SHP77 treated with DMSO at 0.1 percent for 48 hours (cell line): ENCODE measurements around the gene WFS1.

Source experiments
- DNase-seq: peaks from one replicate; lab custom pipeline; 2025; lab: John Stamatoyannopoulos, UW

The WFS1 gene

GRCh38 chr4:6299875-6300274 lies 30.2 kb downstream of the WFS1 start:
- no peak for DNase-seq

- no peak for DNase-seq
Measured at GRCh38 chr4:6300359-6300758, 30.7 kb downstream of the WFS1 start.

GRCh38 chr4:6301051-6301731 lies 31.5 kb downstream of the WFS1 start:
- DNase-seq = no peak

GRCh38 chr4:6301732-6302442 lies 32.2 kb downstream of the WFS1 start:
- no peak for DNase-seq

GRCh38 chr4:6302869-6303268 lies 33.2 kb downstream of the WFS1 start:
- no peak for DNase-seq

- DNase-seq = no peak
Measured at GRCh38 chr4:6303943-6304342, 34.3 kb downstream of the WFS1 start.

- DNase-seq = no peak
Measured at GRCh38 chr4:6306299-6306698, 36.6 kb downstream of the WFS1 start.

- no peak for DNase-seq
Measured at GRCh38 chr4:6307230-6307629, 37.6 kb downstream of the WFS1 start.

- DNase-seq = no peak
Measured at GRCh38 chr4:6307891-6308290, 38.2 kb downstream of the WFS1 start.

- no peak for DNase-seq
Measured at GRCh38 chr4:6308899-6309643, 39.4 kb downstream of the WFS1 start.

- DNase-seq = no peak
Measured at GRCh38 chr4:6309777-6310176, 40.1 kb downstream of the WFS1 start.

- DNase-seq = no peak
Measured at GRCh38 chr4:6313216-6313615, 43.6 kb downstream of the WFS1 start.

GRCh38 chr4:6316461-6317003 lies 46.9 kb downstream of the WFS1 start:
- DNase-seq = no peak

- no peak for DNase-seq
Measured at GRCh38 chr4:6318206-6318605, 48.6 kb downstream of the WFS1 start.

GRCh38 chr4:6319530-6320150 lies 50.0 kb downstream of the WFS1 start:
- no peak for DNase-seq

GRCh38 chr4:6320663-6321062 lies 51.0 kb downstream of the WFS1 start:
- DNase-seq = no peak

GRCh38 chr4:6321361-6321760 lies 51.7 kb downstream of the WFS1 start:
- no peak for DNase-seq

GRCh38 chr4:6322067-6322760 lies 52.6 kb downstream of the WFS1 start:
- DNase-seq = no peak

GRCh38 chr4:6322761-6323566 lies 53.3 kb downstream of the WFS1 start:
- no peak for DNase-seq

- DNase-seq = no peak
Measured at GRCh38 chr4:6324461-6324998, 54.9 kb downstream of the WFS1 start.
